Measurements from ENCODE around the gene PTPN3. TPM values are rescaled to one million over a fixed set of nuclear protein-coding genes. Genes with fewer than 3 reads are reported as not detected.
"Not testable (repeated sequence)": the region's sequence is repeated elsewhere in the genome, so short reads cannot be mapped to it uniquely, and the experiment has no call there.

PTPN3 gene
- total RNA-seq, 1 experiment from 2014 or later = 0.20 TPM

- in situ Hi-C loops (cut with HindIII; ENCODE audit: low sequenced_read_pairs) = no loop called here
- DNase-seq (ENCODE audit: low spot score) = no peak
Measured at GRCh38 chr9:109379513-109379912, 118.6 kb downstream of the PTPN3 start.

- in situ Hi-C loops (cut with HindIII; ENCODE audit: low sequenced_read_pairs) = no loop called here
Measured at GRCh38 chr9:109378316-109378715, 119.8 kb downstream of the PTPN3 start.

DNA sequence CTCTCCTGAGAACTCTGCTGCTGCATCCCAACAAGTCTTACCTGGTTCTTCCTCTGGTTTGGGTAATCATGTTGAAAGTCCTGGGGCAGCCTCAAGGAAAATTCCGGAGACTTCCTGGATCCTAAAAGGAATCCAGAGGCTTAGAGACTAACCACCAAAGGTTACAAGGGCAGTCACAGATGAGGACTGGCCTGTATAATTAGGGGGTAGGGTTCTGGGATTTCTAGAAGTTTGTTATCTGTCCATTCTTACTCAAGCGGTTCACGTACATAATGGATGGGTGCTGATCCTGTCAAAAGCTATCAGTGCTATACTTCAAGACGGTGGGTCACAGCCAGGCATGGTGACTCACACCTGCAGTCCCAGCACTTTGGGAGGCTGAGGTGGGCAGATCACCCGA is 125.9 kb downstream of the PTPN3 start:
- DNase-seq (ENCODE audit: low spot score) = no peak
- in situ Hi-C loops (cut with HindIII; ENCODE audit: low sequenced_read_pairs) = no loop called here

More at GRCh38 chr9:109378316-109378715, 119.8 kb downstream of the PTPN3 start:
- no peak for DNase-seq (ENCODE audit: low spot score)

DNA sequence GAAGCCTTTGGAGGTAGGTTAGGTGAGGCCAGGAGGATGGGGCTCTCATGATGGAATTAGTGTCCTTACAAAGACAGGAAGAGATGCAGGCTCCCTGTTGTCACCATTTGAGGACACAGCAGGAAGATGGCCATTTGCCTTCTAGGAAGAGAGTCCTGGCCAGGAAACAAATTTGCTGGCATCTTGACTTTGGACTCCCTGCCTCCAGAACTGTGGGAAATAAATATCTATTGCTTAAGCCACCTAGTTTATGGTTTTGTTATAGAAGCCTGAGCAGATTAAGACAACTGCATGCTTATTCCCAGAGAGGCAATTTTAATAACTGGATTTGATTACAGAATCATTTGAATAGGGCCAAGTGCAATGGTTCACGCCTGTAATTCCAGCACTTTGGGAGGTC is 126.7 kb downstream of the PTPN3 start:
- in situ Hi-C loops (cut with HindIII; ENCODE audit: low sequenced_read_pairs) = no loop called here
- no peak for DNase-seq (ENCODE audit: low spot score)

- in situ Hi-C loops (cut with HindIII; ENCODE audit: low sequenced_read_pairs) = no loop called here
- DNase-seq (ENCODE audit: low spot score) = no peak
Measured at GRCh38 chr9:109369285-109369684, 128.8 kb downstream of the PTPN3 start.

GRCh38 chr9:109360771-109361170 is 137.3 kb downstream of the PTPN3 start:
- in situ Hi-C loops (cut with HindIII; ENCODE audit: low sequenced_read_pairs) = no loop called here
- no peak for DNase-seq (ENCODE audit: low spot score)

GRCh38 chr9:109358968-109359603 is 139.0 kb downstream of the PTPN3 start:
- DNase-seq (ENCODE audit: low spot score); in situ Hi-C loops (cut with HindIII; ENCODE audit: low sequenced_read_pairs): not testable (repeated sequence)

DNA sequence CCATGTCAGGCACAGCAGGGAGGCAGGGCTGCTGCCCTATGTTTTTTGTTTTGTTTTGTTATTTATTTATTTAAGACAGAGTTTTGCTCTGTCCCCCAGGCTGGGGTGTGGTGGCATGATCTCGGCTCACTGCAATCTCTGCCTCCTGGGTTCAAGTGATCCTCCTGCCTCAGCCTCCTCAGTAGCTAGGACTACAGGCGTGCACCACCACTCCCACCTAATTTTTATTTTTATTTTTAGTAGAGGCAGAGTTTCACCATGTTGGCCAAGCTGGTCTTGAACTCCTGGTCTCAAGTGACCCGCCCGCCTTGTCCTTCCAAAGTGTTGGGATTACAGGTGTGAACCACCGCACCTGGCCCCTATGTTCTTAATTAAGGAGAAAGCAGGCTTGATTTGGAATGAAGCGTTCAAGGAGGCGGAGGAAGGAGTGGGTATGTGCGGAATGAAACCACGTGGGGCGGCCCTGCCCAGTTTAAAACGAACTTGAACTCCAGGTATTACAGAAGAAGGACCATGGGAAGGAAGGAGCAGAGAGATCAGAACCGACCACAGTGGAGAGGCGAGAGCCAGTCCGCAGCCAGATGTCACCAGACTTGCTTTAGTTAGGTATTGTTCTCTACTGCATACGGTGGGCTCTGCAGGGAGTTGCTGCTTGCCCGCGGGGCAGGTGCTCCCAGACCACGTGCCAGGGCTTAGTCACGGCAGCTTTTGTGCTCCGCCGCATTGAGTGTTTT is 142.4 kb downstream of the PTPN3 start:
- no peak for DNase-seq (ENCODE audit: low spot score)
- in situ Hi-C loops (cut with HindIII; ENCODE audit: low sequenced_read_pairs) = no loop called here

GRCh38 chr9:109354190-109354589 is 143.9 kb downstream of the PTPN3 start:
- in situ Hi-C loops (cut with HindIII; ENCODE audit: low sequenced_read_pairs) = no loop called here
- DNase-seq (ENCODE audit: low spot score) = no peak

- in situ Hi-C loops (cut with HindIII; ENCODE audit: low sequenced_read_pairs) = no loop called here
- no peak for DNase-seq (ENCODE audit: low spot score)
Measured at GRCh38 chr9:109351032-109351431, 147.1 kb downstream of the PTPN3 start.

DNA sequence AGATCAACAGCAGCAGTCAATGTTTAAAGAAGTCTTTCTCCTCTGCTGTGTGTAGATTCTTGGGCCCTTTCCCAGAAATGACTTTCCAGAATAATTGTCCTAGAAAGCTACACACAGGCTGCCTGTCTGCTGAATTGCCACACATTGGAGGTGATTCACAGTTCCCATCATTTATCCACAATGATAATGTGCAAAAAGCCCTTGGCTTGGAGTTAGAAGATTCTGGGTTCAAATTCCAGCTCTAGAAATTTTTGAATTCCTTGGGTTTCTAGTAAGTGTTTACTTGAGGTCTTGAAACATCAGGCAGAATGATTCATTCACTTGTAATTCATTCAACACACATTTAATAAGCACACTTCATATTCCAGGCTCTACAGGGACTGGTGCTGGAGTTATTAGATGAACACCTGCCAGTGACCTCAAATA is 148.7 kb downstream of the PTPN3 start:
- in situ Hi-C loops (cut with HindIII; ENCODE audit: low sequenced_read_pairs) = no loop called here

GRCh38 chr9:109346904-109347303 is 151.2 kb downstream of the PTPN3 start:
- in situ Hi-C loops (cut with HindIII; ENCODE audit: low sequenced_read_pairs) = no loop called here
- no peak for DNase-seq (ENCODE audit: low spot score)

More for the DNA sequence above, 148.7 kb downstream of the PTPN3 start:
- peak; percentile 16 for DNase-seq (ENCODE audit: low spot score)

- in situ Hi-C loops (cut with HindIII; ENCODE audit: low sequenced_read_pairs) = no loop called here
Measured at GRCh38 chr9:109344866-109345265, 153.2 kb downstream of the PTPN3 start.

DNA sequence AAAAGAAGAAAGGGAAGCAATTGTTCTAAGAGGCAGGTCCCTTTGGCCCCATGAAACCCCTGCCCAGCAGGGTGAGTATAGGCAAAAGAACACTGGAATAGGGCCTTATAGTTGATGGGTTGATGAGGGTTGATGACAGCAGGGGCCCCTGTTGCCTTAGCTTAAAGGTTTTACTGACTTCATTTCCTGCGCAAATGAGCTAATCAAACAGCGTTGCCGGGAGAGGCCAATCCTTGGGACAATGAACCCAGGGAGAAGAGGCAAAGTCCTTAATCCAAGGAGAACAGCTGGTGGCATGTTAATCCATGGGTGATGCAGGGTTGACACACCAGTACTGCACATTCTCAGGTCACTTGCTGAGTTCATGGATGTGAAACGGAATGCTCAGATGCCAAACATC is 155.2 kb downstream of the PTPN3 start:
- in situ Hi-C loops (cut with HindIII; ENCODE audit: low sequenced_read_pairs) = no loop called here
- DNase-seq (ENCODE audit: low spot score) = no peak

More at GRCh38 chr9:109344866-109345265, 153.2 kb downstream of the PTPN3 start:
- DNase-seq (ENCODE audit: low spot score) = no peak

DNA sequence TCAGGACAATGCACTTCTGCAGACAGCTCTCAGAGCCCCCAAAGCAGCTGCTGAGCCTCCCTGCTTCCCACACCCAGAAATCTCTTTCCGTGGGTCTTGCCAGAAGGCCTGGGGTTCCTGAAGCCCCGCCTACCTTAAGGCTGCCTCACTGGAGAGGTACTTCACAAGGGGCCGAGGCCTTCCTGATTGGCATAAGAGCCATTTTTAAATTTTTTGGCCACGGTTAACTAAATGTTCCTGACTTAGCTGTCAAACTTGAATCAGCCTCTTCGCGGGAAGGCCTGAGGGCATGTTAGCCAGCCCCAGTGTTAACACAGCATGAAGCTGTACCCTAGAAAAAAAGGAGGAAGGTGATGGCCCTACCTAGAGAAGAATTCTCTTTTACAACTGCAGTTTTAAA is 156.5 kb downstream of the PTPN3 start:
- in situ Hi-C loops (cut with HindIII; ENCODE audit: low sequenced_read_pairs) = no loop called here
- no peak for DNase-seq (ENCODE audit: low spot score)

GRCh38 chr9:109340979-109341378 is 157.1 kb downstream of the PTPN3 start:
- in situ Hi-C loops (cut with HindIII; ENCODE audit: low sequenced_read_pairs); DNase-seq (ENCODE audit: low spot score): not testable (repeated sequence)

DNA sequence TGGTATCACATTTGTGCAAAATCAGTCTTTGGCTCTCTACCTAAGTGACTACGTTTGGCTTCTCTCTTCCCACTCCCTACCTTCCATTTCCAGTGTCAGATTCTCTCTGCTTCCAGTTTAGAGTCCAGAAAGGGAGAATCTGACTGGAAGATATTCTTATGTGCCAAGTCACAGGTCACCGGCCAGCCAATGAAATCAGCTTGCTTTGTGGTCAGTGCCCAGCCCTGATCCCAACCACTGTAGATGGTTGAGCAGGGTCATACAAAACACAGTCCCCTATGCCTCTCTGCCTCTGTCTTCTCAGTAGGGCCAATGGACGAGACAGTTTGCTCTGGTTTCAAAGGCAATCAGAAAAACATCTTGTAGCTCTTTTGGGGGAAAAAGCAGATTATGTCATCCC is 161.7 kb downstream of the PTPN3 start:
- in situ Hi-C loops (cut with HindIII; ENCODE audit: low sequenced_read_pairs) = no loop called here
- no peak for DNase-seq (ENCODE audit: low spot score)

DNA sequence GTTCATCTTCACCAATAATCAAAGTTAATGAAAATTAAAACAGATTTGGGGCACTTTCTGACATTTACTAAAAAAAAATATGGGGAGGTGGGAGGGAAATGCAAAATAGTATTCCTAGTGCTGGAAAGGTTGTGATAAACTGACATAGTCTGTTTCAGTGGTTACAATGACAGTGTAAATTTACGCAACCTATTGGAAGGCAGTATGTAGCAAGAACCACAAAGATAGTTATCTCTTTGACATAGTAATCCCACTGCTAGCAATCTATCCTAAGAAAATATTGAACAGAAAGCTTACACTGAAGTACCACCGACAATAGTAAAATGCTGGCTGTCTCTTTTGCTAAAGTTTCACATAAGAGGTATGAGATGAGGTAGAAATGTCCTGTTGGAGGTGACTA is 162.2 kb downstream of the PTPN3 start:
- DNase-seq (ENCODE audit: low spot score) = no peak
- in situ Hi-C loops (cut with HindIII; ENCODE audit: low sequenced_read_pairs) = no loop called here

- in situ Hi-C loops (cut with HindIII; ENCODE audit: low sequenced_read_pairs) = no loop called here
- DNase-seq (ENCODE audit: low spot score) = no peak
Measured at GRCh38 chr9:109335121-109335520, 163.0 kb downstream of the PTPN3 start.

- peak; percentile 12 for DNase-seq (ENCODE audit: low spot score)
- in situ Hi-C loops (cut with HindIII; ENCODE audit: low sequenced_read_pairs) = no loop called here
Measured at GRCh38 chr9:109331353-109331752, 166.8 kb downstream of the PTPN3 start.

Measured in G401 (cell line).